Glutamatergic neuron (in vitro differentiated cells): ENCODE data around the gene PCED1B. TPM values are rescaled to one million over a fixed set of nuclear protein-coding genes. Genes with fewer than 3 reads are reported as not detected.

Experiments
- DNase-seq: peaks from one replicate; pipeline ENCODE4 v3.0.0; 2022
- H3K27ac Mint-ChIP-seq: one replicate; pipeline ENCODE4 v1.8.0; 2020; ENCODE audit warnings: mild to moderate bottlenecking, mixed read lengths, inconsistent platforms; ENCODE audit not compliant: unreplicated experiment
- H3K27me3 Mint-ChIP-seq: one replicate; pipeline ENCODE4 v1.8.0; 2020; ENCODE audit warnings: mild to moderate bottlenecking, moderate library complexity, mixed read lengths, inconsistent platforms; ENCODE audit not compliant: unreplicated experiment
- H3K36me3 Mint-ChIP-seq: one replicate; pipeline ENCODE4 v1.8.0; 2020; ENCODE audit warnings: mild to moderate bottlenecking, mixed read lengths, inconsistent platforms; ENCODE audit not compliant: unreplicated experiment
- H3K4me1 Mint-ChIP-seq: one replicate; pipeline ENCODE4 v1.8.0; 2020; ENCODE audit warnings: mild to moderate bottlenecking, low read depth, mixed read lengths, inconsistent platforms; ENCODE audit not compliant: unreplicated experiment
- H3K4me3 Mint-ChIP-seq: one replicate; pipeline ENCODE4 v1.8.0; 2020; ENCODE audit warnings: mild to moderate bottlenecking, mixed read lengths, inconsistent platforms; ENCODE audit not compliant: unreplicated experiment
- H3K9me3 Mint-ChIP-seq: one replicate; pipeline ENCODE4 v1.8.0; 2020; ENCODE audit warnings: mild to moderate bottlenecking, moderate library complexity, mixed read lengths, inconsistent platforms; ENCODE audit not compliant: unreplicated experiment
- total RNA-seq: library from RNA; stranded (reverse); fragmentation: NEBNext Ultra II Directional; extraction: Animal tissue kit (Norgen Biotek cat#: 25700); gene quantifications from one replicate; pipeline ENCODE4 v1.2.1, GENCODE V29; 2021; ENCODE audit not compliant: unreplicated experiment
- TF ChIP-seq, protein P1 (sequence below): fragments of 200-600 bp; sonication (generic); IDR thresholded peaks from one replicate; pipeline ENCODE4 v1.5.0; 2021; ENCODE audit not compliant: partially characterized antibody, unreplicated experiment

The PCED1B gene
- total RNA-seq, 1 donor from 2014 or later: 0.27 TPM

DNA sequence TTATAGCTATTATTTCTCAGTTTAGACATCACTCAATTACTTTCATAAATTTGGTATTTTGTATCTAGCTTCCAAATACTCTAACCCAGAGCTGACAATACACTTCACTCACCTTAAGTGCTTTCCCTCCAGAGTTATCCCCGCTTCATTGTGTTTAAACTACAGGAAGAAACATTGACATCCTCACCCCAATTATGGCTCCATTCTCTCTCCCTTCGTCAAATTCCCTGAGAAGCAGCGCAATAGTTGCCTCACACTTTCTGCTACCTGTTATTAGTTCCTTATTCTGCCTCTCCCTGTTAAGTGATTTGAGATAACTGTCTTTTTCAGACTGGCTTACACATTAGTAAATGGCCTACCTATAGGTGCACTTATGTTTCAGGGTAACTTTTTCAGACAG lies 69.7 kb downstream of the PCED1B start:
- Mint-ChIP-seq H3K36me3 (no peaks in the 10 kb centered on the region), H3K27me3 (no peaks in the 10 kb centered on the region), H3K4me1 (no peaks in the 10 kb centered on the region), H3K9me3 (peaks cover 3% of the 10 kb centered on the region), H3K27ac (no peak overlapping the region), H3K4me3 (no peak overlapping the region)
- DNase-seq: no peak
- TF ChIP-seq, protein P1, sequence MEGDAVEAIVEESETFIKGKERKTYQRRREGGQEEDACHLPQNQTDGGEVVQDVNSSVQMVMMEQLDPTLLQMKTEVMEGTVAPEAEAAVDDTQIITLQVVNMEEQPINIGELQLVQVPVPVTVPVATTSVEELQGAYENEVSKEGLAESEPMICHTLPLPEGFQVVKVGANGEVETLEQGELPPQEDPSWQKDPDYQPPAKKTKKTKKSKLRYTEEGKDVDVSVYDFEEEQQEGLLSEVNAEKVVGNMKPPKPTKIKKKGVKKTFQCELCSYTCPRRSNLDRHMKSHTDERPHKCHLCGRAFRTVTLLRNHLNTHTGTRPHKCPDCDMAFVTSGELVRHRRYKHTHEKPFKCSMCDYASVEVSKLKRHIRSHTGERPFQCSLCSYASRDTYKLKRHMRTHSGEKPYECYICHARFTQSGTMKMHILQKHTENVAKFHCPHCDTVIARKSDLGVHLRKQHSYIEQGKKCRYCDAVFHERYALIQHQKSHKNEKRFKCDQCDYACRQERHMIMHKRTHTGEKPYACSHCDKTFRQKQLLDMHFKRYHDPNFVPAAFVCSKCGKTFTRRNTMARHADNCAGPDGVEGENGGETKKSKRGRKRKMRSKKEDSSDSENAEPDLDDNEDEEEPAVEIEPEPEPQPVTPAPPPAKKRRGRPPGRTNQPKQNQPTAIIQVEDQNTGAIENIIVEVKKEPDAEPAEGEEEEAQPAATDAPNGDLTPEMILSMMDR: no peak

DNA sequence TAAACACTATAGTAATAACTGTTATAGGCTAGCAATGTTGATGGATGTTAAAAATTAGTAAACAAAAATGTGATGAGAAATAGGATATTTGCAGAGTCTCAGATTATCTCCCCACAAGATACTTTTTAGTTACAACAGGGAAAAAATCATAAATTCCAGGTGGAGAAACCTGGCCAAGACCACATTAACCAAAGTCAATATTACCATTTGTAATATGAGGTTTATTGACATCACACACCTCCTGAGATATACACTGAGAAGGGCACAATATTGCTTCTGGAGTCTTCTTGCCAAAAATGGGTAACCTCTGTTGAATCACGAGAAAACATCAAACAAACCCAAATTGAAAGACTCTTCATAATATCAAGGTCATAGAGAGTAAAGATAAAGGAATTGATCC lies 72.7 kb downstream of the PCED1B start:
- no peak overlapping the region for H3K27ac Mint-ChIP-seq
- no peak for DNase-seq
- TF ChIP-seq, protein P1: no peak
- H3K4me1 Mint-ChIP-seq: no peaks in the 10 kb centered on the region
- H3K36me3 Mint-ChIP-seq: no peaks in the 10 kb centered on the region
- H3K27me3 Mint-ChIP-seq: no peaks in the 10 kb centered on the region
- no peak overlapping the region for H3K4me3 Mint-ChIP-seq
- peaks cover 3% of the 10 kb centered on the region for H3K9me3 Mint-ChIP-seq

DNA sequence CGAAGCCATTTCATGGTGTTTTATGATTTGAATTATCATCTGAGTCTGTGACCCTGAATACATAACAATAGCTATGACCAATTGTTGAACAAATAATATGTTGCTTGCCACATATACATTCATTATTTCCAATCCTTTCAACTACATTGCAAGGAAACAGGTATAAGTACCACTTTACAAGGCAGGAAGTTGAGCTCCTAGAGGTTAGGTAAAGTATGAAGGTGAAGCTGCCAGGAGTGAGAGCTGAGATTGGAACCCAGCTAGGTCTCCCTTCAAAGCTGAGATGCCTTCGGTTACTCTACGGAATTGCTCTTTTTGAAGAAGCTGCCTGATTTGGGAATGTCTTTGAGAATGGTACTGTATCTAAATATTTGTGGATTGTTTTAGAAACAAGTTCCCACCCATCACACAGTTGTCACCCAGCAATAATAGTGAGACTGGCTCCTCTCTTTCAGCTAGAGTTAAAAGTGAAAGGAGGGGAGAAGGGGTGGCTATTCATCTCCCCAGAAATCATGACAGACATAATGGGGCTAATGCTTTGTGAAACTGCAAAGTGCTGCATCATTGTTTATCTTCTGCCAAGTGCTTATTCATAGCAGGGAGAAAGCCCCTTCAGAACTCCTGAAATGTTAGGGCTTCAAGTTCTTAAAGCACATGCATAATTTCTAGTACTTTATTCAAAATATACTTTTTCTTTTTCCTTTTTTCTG lies 76.2 kb downstream of the PCED1B start:
- Mint-ChIP-seq H3K36me3 (no peaks in the 10 kb centered on the region), H3K4me3 (no peak overlapping the region), H3K9me3 (no peaks in the 10 kb centered on the region), H3K4me1 (no peaks in the 10 kb centered on the region), H3K27me3 (no peaks in the 10 kb centered on the region), H3K27ac (no peak overlapping the region)
- DNase-seq: no peak
- TF ChIP-seq, protein P1: no peak

DNA sequence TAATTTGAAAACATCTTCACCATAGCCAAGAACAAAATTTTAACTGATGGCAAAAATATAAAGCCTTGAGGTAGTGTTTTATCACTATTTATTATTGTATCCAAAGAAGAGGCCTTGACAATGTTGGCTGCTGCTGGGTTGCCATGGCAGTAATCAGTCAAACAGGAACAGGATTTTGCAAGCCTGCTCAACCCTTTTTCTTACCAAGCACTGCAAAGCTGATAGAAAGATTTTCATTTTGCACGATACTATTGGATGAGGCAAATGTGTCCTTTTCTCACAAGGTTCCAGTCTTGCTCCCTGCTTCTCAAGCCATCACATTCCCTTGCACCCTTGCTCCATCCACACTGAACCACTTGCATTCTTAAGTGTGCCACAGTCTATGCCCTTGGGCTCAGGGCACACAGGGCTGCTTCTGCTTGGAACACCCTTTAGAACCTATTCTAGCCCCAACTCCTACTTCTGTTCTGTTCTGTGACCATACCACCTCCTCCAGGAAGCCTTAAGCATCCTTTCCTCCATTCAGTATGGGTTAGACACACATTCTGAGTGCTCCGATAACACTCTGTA lies 76.8 kb downstream of the PCED1B start:
- TF ChIP-seq, protein P1: no peak
- no peak for DNase-seq
- H3K36me3 Mint-ChIP-seq: no peaks in the 10 kb centered on the region
- no peaks in the 10 kb centered on the region for H3K27me3 Mint-ChIP-seq
- no peak overlapping the region for H3K4me3 Mint-ChIP-seq
- no peaks in the 10 kb centered on the region for H3K9me3 Mint-ChIP-seq
- H3K27ac Mint-ChIP-seq: no peak overlapping the region
- no peaks in the 10 kb centered on the region for H3K4me1 Mint-ChIP-seq

DNA sequence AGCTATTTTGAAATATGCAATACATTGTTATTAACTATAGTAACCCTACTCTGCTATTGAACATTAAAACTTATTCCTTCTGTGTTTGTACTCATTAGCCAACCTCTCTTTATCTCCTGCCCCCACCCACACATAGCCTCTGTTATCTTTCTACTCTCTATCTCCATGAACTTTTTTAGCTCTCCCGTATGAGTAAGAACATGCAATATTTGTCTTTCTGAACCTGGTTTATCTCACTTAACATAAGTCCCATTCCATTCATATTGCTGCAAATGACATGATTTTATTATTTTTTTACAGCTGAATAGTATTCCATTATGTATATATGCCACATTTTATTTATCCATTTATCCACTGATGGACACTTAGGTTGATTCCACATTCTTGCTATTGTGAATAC lies 79.4 kb downstream of the PCED1B start:
- Mint-ChIP-seq H3K4me3 (no peak overlapping the region), H3K9me3 (no peaks in the 10 kb centered on the region), H3K36me3 (no peaks in the 10 kb centered on the region), H3K27ac (no peak overlapping the region), H3K27me3 (no peaks in the 10 kb centered on the region), H3K4me1 (no peaks in the 10 kb centered on the region)
- no peak for DNase-seq
- TF ChIP-seq, protein P1: no peak
